T-helper 1 cell treated with Interleukin-12 subunit alpha and Interleukin-12 subunit beta and Interleukin-4 antibody, amounts not matched to agents 30 ng/mL and 1 ng/mL, for 36 hours (primary cell): ENCODE results near the gene FOXK1. TPM values are rescaled to one million over a fixed set of nuclear protein-coding genes. Genes with fewer than 3 reads are reported as not detected.
"Not testable (repeated sequence)": the region's sequence is repeated elsewhere in the genome, so short reads cannot be mapped to it uniquely, and the experiment has no call there.

Source experiments
- intact Hi-C: fragments of 100-400 bp; cut with micrococcal nuclease; formaldehyde crosslinking; loops from one replicate; pipeline ENCODE4 v1.15.1; 2024
- total RNA-seq: library from RNA; stranded (reverse); gene quantifications from 2 replicates; pipeline ENCODE4 v1.2.3, GENCODE V29; 2022

FOXK1 gene
- total RNA-seq, 1 donor from 2014 or later, result 39.5 TPM

DNA sequence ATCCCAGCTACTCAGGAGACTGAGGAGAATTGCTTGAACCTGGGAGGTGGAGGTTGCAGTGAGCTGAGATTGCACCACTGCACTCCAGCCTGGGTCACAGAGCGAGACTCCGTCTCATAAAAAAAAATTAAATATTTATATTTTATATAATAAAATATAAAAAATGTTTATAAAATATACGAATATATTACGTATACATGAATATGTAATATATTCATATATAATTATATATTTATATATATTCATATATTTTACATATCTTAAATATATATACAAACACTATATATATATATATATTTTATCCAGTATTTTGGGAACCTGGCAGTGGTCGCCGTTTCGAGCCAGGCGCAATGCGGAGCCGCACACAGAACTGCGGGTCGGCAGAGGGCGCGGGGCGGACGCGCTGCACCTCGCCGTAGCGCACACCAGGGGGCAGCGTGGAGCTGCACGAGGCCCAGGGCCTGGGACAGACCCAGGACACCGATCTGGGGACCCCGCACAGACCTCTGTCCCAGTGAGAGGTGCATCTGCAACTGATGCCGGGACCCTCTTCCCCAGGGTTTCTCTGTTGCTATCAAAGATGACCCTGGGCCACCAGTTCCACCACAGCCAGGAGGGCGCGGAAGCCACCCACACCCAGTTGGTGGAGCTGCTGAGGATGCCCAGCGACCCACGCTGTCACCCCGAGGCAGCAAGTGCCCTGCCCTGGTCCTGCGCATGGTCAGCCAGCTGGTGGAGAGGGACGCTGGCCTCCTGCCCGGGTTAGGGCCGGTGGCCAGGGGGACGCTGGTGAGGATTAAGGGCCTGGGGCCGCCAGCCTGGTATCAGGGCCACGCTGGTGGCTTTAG is 116.0 kb downstream of the FOXK1 start:
- intact Hi-C loops, result loop anchor here (1.0 to 5.0 kb wide), 4 partner anchors 85 to 291 kb away; partner anchors contain the start of gene RADIL

DNA sequence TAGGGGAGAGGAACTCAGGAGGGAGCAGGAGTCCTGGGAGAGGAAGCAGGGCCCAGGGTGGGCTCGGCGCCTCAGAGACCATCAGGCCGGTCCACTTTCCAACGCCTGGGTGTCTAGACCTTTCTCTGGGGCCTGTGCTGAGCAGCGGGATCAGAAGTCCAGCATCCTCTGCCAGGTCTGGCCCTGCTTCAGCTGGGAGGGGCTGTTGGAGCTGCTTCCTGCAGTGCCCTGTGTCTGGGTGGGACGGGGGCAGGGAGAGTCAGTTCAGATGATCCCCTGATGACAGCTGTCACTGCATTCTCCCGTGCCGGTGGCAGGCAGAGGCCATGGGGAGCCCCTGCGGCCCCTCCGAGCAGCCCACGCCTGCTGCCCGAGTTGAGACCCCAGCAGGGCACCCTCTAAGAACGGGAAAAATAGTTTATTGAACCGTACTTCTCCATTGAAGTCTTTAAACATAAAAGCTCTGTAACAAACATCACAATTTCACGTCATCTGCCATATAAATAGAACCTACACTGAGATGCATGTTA is 116.7 kb downstream of the FOXK1 start:
- intact Hi-C loops, result loop anchor here (1.0 to 5.0 kb wide), 4 partner anchors 85 to 291 kb away; partner anchors contain the start of gene RADIL

- intact Hi-C loops, result loop anchor here (5.0 kb wide), 1 partner anchor 173 kb away; no protein-coding TSS in a partner anchor
These were observed 117.6 kb downstream of the FOXK1 start for GRCh38 chr7:4799508-4800268.

DNA sequence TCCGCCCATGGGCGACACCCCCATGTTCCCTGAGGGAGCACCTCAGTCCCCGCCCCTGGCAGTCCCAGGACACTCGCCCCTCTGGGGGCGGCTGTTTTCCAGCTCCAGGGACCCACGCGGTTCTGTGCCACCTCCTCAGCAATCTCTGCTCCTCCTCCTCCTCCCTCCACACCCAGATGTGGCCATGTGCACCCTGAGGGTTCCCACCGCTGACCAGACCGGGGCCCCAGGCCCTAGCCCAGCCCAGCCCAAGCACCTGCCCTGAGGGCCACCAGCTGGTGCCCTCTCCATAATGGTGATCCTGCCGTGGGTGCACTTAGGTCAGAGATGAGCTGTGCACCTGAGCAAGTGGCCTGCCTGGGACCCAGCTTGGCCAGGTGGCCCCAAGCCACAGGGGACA is 118.4 kb downstream of the FOXK1 start:
- intact Hi-C loops, result no loop called here

GRCh38 chr7:4800926-4801838 is 119.1 kb downstream of the FOXK1 start:
- intact Hi-C loops, result no loop called here

DNA sequence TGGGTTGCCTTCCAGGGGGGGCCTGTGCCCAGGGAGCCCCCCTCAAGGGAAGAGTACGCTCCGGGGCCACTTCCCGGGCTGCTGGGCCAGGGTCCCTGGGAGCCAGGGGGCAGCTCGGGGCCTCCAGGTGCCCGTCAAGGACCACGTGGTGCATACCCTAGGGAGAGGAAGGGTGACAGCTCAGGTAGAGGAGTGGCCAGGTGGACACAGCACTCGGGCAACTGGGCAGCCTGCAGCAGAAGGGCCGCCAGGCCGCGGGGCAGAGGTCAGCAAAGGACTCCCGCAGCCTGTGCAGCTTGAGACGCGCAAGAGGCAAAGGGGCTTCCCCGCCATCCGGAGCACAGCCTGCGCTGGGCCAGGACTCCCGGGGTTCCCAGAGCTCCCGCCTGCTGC is 119.7 kb downstream of the FOXK1 start:
- intact Hi-C loops, result no loop called here

DNA sequence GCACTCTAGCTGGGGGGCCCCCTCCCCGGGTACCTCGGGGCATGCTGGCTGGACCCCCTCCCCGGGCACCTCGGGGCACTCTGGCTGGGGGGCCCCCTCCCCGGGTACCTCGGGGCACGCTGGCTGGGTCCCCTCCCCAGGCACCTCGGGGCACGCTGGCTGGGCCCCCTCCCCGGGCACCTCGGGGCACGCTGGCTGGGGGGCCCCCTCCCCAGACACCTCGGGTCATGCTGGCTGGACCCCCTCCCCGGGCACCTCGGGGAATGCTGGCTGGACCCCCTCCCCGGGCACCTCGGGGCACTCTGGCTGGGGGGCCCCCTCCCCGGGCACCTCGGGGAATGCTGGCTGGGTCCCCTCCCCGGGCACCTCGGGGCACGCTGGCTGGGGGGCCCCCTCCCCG is 120.5 kb downstream of the FOXK1 start:
- intact Hi-C loops, result not testable (repeated sequence)

GRCh38 chr7:4803397-4804241 is 121.5 kb downstream of the FOXK1 start:
- intact Hi-C loops, result no loop called here

DNA sequence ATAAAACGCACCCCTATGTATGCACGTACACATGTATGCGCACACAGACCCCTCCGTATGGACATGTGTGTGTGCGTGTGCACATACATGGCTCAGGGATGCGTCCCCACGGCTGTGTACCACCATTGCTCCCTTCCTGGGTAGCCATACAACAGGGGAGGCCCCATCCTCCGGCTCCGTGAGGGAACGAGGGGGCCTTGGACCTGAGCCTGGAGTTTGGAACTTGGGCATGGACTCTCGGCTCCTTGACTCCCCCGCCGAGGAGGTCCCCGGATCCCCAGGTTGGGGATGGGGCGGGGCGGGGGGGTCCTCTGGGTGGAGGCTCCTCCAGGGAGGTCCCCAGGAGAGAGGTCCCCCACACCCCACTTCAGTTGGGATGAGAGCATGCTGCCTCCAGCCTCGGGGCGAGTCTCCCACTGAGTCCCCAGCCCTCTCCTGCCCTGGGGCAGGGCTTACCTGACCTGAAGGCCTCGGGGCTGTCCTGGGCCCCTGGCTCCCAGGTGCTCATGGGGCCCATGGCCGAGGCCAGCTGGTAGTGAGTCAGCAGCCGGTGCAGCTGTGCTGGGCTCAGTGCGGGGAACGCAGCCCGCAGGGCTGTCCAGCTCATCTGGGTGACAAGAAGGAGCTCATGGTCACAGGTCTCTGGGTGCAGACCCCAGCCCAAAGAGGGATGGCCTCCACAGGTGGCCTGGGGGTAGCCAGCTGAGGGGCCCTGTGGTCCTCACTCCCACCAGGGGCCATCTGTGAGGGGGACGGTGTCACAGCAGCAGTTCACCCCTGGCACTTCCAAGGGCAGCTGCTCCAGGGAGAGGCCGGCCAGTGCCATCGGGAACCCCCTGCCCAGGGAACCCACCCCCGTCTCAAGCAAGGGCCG is 123.3 kb downstream of the FOXK1 start:
- intact Hi-C loops, result no loop called here

DNA sequence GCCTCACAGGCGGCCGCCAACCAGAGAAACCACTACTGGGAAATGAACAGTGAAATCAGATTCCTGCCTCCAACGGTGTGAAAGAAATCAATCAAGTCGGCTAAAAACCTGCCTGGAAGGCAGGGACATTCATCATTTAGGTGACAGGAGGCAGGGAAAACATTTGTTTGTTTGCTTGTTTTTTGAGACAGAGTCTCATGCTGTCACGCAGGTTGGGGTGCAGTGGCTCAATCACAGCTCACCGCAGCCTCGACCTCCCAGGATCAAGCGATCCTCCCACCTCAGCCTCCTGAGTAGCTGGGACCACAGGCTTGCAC is 123.8 kb downstream of the FOXK1 start:
- intact Hi-C loops, result no loop called here

DNA sequence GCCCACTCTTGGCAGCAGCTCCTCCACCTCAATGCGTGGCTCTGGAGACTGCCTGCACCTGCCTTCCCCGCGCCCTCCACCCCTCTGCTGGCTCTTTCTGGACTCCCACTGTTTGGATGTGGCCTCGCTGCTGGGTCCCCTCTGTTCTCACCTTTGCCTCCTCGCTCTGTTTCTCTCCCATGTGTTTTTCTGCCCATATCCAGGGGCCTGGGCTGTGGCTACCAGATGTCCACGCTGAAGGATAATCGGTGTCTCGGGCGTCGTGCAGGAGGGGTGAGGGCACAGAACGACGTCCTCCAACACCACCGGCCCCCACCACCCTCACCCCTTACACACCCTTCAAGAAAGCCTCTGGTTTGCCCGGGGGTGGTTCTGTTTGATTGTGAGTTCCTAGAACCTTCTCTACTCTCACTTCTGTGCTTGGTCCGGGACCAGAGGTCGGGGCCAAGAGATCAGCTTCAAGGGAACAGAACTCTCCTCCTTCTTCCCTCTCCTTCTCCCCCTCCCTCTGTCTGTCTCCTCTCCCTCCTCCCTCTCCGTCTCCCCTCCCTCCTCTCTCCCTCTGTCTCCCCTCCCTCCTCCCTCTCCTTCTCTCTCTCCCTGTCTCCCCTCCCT is 125.0 kb downstream of the FOXK1 start:
- intact Hi-C loops, result no loop called here

GRCh38 chr7:4807598-4808016 is 125.5 kb downstream of the FOXK1 start:
- intact Hi-C loops, result no loop called here

GRCh38 chr7:4808026-4808425 is 125.9 kb downstream of the FOXK1 start:
- intact Hi-C loops, result no loop called here

- intact Hi-C loops, result no loop called here
These were observed 126.5 kb downstream of the FOXK1 start for GRCh38 chr7:4808565-4808964.

DNA sequence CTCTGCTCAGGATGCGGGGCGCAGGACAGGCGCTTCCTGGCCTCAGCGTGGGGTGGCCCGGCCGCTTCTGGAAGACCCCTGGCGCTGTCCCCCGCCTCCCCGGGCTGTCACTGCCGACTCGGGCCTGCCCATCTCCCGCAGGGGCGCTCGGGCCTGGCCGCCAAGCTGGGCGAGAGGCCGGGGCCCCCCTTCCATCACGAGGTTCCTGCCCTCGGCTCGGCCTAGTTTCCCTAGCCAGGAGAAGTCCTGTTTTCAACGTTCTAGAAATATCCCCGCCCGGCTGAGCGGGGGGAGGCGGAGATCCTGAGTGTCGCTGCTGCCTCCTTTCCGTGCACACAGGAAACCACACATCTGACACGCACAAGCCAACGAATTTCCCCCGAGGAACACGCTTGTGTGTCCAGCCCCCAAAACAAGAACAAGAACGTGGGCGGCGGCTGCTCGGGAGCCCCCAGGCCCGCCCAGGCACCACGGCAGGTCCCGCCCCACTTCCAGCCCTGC is 127.0 kb downstream of the FOXK1 start:
- intact Hi-C loops, result no loop called here

DNA sequence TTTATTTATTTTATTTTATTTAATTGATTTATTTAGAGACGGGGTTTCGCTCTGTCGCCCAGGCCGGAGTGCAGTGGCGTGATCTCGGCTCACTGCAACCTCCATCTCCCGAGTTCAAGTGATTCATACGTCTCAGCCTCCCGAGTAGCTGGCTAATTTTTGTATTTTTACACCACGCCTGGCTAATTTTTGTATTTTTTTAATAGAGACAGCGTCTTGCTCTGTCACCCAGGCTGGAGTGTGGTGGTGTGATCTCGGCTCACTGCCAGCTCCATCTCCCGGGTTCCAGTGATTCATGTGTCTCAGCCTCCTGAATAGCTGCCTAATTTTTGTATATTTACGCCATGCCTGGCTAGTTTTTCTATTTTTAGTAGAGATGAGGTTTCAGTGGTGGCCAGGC is 127.6 kb downstream of the FOXK1 start:
- intact Hi-C loops, result no loop called here

- intact Hi-C loops, result no loop called here
These were observed 132.3 kb downstream of the FOXK1 start for GRCh38 chr7:4814433-4814832.

DNA sequence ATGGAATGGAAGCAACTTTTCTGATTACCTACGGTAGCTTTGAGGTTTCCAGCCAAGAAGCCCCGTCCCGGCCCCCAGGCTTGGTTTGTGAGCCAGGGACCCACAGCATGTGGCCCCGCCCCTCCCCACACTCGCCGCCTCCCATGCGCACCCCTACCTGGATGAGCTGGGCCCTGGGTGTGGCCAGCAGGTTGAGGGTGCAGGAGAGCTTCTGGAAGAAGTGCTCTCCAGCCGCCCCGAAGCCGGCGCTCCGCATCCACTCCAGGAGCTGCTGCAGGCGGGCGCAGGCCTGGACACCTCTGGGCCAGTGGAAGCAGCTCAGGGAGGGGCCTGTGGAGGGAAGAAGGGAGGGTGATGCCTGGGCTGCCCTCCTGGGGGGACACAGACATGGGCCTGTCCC is 133.0 kb downstream of the FOXK1 start:
- intact Hi-C loops, result no loop called here
